SK-MEL-5 (cell line): Measurements from ENCODE around the gene UBE2E2. TPM values are rescaled to one million over a fixed set of nuclear protein-coding genes. Genes with fewer than 3 reads are reported as not detected.

Experiments
- DNase-seq: peaks from one replicate; pipeline ENCODE4 v3.0.0-alpha.2; 2016; ENCODE audit warnings: low read depth, low spot score
- in situ Hi-C: cut with HindIII; loops from 2 replicates; pipeline ENCODE4 v1.10.0; 2016; ENCODE audit warnings: low sequenced_read_pairs, high pct_unique_total_duplicates, low pct_unique_long_range_greater_than_20kb
- small RNA-seq, 2 experiments: library from RNA; depleted of rRNA; stranded (forward); fragments of <200 nt; gene quantifications; one replicate each; pipeline ENCODE3, GENCODE V24; 2014
- total RNA-seq: library from RNA; depleted of rRNA; stranded (reverse); fragments of >200 nt; shearing (Covaris generic); gene quantifications from 2 replicates; pipeline ENCODE4 v1.2.3, GENCODE V29; 2014

UBE2E2 gene
- total RNA-seq, 1 experiment from 2014 or later = 33.3 TPM

DNA sequence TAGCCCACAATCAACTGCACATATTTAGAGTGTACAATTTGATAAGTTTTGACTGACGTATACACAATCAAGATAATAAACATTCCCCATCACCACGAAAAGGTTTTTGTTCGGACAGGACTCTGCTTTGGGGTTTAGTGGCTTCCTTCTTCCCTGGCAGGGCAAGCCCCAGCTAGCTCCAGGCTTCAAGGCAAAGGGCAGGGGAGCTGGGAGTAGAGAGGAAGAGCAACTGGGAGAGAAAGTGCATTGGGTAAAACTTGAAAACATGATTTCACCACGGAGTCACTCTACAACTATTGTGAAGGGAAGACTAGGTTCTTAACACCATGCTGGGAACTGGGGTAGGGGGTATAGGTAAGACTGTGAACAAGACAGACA lies 417.5 kb downstream of the UBE2E2 start:
- in situ Hi-C loops = no loop called here
- DNase-seq = no peak

DNA sequence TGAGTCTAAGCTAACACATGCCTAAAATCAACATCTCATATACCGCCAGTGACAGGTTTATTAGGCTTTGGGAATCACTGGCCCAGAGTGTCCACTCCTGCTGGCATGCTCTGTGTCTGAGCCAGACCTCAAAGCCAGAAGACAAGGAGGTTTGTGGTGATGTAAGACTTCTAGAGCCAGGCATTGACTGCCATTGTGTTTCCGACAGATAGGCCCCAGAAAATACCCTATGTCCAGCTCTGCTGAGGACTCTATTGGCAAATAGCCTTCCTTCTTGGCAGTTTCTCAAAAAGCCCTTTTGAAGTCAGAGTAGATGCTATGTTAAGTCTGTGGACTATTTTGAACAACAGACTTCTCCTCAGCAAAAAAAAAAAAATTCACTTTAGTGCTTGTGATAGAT lies 420.7 kb downstream of the UBE2E2 start:
- in situ Hi-C loops = no loop called here
- no peak for DNase-seq

DNA sequence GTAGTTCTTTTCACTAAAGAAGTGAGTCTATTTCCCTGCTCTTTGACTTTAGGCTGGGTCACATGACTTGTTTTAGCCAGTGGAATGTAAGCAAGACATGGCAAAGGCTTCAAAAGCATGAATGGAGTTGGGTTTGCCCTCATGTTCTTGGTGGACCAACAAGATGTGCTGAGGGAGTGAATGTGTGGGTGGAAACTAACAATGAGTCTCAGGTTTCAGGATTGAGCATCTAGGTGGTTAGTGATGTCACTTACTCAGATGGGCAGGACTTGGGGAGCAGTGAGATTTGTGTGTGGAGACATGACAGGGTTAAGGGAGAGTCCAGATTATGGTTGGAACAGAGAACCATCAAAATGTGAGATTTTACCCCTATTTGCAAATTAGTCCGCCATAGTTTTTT lies 421.2 kb downstream of the UBE2E2 start:
- in situ Hi-C loops = no loop called here
- no peak for DNase-seq

DNA sequence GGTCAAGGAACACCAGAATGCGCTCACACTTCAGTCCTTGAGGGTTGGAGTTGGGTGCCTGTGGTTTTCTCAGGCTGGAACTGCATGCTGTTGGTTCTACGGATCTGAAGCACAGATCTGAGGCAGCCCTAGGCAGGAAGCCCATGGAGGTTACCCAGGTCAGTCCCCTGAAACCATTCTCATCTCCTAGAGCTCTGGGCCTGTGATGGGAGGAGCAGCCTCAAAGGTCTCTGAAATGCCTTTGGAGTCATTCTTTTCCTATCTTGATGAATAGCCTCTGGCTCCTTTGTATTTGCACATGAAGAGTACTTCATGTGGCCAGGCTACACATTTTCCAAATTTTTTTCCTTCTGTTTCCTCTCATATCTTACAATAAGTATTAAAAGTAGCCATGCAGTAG lies 423.3 kb downstream of the UBE2E2 start:
- DNase-seq = no peak
- in situ Hi-C loops = no loop called here

DNA sequence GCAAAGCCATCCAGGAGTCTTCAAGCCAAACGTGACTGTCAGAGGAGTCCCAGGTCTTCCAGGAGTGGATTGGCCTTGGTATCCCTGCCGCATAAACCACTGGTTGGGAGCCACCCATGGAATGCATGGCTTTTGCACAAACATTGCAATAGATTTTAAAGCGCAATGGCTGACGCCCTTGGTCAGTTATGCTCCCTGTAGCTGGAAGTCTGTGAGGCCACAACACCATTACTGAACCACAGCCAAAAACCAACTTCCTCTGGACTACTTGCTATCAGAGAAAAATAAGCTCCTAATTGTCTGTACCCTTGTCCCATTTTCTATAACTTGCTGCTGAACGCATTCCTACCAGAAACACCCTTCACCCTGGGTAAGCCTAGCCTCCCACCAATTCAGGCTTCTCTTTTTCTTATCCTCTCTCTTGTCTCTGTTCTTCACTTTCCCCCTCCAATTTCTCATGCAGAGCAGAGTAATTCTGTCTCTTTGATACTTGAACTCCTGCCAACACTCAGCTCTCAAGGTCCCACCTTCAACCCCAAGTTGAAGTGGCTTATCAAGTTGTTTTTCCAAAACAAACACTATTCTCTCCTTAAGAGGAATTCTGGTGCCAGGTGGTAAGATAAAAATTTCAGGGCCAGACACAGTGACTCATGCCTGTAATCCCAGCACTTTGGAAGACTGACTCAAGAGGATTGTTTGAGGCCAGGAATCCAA lies 426.2 kb downstream of the UBE2E2 start:
- DNase-seq = no peak
- in situ Hi-C loops = no loop called here

DNA sequence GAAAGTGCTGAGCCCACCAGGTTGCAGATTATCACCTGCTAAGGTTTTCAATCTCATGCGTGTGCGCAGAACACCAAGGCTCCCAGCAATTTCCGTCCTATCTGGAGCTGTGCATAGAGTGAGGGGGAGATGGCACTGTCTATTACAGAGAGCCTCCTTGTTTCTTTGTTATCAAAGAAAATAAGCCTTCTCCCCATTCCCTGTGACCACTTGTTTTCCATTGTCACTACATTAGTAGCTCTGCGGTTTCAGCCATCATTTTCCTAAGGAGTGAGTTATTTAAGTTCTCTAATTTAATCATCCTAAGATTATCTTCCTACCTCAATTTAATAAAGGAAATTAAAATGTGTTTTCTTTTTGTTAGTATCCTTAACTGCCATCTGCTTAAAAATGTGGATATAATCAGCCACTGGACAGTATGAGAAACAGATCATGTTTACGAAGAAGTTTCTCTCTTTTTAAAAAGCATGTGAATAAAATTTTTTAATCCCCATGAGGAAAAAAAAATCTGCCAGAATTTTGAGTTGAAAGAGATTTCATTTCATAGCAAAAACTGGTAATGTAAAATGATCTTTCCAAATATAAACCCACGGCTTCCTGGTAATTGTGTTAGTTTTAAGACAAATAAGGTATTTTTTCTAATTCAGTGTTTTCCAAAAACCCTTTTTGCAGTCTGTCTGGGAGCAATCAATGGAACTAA lies 430.3 kb downstream of the UBE2E2 start:
- no peak for DNase-seq
- in situ Hi-C loops = no loop called here

DNA sequence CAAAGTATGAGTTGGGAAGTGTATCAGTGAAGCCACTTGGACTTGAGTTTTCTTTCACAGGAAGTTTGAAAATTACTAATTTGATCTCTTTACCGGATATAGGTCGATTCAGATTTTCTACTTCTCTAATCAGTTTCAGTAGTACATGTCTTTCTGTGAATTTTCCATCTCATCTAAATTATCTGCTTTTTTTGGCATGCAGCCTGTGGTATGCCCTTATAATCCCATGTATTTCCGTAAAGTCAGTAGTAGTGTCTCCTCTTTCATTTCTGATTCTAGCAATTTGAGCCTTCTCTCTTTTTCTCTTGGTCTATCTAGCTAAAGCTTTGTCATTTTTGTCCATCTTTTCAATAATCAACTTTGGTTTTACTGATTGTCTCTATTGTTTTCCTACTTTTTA lies 434.2 kb downstream of the UBE2E2 start:
- in situ Hi-C loops = no loop called here

DNA sequence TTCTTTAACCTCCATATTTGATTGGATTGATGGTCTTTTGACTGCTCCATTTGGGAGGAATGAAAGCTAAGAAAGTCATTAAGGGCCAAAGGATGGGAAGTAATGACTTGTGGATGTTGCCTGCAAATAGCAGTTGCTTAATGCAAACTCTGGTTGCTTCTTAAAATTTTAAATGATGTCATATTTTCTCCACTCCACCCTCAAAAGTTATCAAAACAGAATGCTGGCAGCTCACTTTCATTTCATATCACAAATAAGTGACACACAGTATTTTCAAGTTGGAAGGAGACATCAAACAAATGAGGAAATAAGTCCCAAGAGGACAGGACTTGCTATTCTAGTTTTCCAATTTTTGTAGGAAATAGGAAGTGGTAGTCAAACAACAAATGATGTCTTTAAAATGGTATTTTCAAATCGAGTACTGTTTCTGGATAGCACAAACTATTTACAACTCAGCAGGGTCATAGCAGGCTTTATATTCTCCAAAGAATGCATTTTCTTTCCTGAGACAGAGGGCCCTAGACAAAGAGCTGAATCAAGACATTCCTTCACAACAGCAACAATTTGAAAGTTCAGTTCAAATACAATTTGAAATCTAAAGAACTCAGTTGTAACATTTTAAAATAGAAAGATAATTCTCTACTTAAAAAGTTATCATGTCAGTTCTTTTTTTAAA lies 437.5 kb downstream of the UBE2E2 start:
- DNase-seq = no peak
- in situ Hi-C loops = no loop called here

More for the DNA sequence above, 434.2 kb downstream of the UBE2E2 start:
- no peak for DNase-seq

Small RNA genes within 50 kb of the gene (small RNA-seq; reads per million reads assigned to genes)
- gene AC121251.1 = 0 reads per million in 2 experiments
- gene RF00019 = 0 reads per million in 2 experiments
- gene RNU6-788P = 0 reads per million in 2 experiments
- 0 reads per million in 2 experiments for gene RNU6-922P
